DMS114 treated with DMSO at 0.1 percent for 48 hours (cell line): ENCODE measurements around the gene ASIC1.
A peak's percentile ranks its signal among the peaks of the same experiment; 100 is the strongest.

Experiments
- DNase-seq: peaks from one replicate; lab custom pipeline; 2025; ENCODE audit not compliant: unreplicated experiment; lab: John Stamatoyannopoulos, UW

ASIC1 gene

DNA sequence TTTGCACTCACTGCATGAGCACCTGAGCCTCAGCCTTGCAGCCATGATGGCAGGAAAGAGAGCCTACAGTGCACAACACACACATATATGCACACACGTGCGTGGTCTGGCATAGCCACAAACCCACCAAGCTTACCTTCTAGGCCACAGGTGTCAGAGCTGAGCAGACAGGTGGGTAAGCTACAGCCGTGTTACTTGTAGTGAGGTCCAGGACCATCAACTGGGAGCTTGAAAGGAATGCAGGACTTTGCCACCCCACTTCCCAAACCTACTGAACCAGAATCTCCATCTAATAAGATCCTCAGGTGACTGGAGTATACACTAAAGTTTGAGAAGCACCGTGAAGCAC is 2.7 kb downstream of the ASIC1 start:
- DNase-seq: no peak

DNA sequence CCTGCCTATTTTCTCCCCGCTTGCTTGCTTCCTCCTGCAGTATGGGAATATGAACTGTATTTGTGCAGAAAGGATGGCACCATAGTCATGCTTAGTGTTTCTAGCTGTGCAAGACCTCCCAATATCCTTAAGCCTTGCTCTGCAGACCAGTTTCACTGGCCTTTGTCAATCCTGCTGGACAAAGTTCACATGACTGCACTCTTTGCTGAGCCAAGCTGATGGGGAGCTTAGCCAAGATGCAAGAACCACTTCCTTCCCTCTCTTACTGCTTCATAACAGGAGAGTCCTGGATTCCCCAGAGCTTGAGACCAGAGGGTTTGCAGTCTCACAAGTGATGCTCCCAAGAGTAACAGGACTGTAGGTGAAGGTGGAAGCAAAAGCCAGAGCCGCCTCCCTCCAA is 3.8 kb downstream of the ASIC1 start:
- no peak for DNase-seq

DNA sequence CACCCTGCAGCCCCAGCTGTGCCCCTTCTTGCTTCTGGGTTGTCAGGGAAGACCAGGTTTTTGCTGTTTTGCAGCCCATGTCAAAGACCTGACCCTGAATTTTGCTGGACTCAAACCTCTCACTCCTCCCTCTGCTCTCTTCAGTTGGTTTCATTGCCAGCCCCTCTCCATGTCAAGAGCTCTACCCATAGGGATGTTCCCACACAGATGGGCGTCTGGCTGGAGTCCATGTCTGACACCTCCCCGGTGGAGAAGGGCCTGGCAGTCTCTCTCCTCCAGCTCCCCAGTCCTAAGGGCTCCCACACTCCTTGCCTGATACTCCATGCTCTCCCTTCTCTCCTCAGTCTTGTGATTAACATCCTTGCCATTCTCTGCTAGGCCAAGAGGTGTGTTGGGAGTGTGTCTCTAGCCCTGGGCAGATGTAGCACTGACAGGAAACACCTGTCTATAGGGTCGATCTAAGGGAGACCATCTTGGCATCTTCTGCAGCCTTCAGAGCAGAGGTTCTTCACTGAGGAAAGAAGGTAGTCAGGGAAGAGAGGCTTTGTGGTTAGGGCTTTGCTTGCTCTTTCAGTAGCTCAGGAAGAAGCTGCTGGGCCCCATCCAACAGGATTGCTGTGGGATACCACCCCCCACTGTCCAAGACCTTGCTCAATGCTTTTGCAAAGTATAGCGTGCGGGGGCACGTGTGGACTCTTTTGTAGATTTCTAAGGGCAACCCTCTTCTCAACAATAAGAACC is 4.7 kb downstream of the ASIC1 start:
- DNase-seq: no peak

DNA sequence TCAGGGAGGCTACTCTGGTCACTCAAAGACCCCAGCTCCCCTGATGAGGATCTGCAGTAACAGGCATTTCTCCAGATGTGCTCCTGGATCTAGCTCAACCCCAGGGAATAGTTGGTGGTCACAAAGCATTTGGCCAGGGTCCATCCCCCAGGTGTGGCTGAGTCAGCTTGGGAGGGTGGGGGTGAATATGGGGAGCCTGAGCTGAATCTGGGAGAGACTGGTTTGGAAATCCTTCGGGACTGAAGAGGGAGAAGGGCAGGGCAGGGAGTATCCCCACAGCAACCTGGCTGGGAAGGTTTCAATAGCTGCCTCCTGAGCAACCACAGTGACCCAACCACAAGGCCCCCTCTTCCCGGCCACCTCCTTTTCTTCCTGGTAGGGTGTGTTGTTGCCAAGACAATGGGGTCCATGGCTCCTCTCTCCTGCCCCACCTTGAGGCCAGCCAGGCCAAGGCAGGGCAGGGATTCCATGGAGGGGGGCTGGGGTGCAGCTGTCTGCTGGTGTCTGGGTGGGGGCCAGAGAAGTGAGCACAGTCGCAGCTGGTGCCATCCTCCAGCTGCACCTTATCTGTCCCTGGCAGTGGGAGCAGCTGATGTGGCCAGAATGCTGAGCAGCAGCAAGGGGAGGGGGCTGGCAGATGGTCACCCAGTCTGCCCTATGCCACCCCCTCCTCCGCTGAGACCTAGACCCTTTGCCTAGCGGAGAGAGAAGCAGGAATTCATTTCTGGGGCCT is 5.5 kb downstream of the ASIC1 start:
- DNase-seq: no peak

DNA sequence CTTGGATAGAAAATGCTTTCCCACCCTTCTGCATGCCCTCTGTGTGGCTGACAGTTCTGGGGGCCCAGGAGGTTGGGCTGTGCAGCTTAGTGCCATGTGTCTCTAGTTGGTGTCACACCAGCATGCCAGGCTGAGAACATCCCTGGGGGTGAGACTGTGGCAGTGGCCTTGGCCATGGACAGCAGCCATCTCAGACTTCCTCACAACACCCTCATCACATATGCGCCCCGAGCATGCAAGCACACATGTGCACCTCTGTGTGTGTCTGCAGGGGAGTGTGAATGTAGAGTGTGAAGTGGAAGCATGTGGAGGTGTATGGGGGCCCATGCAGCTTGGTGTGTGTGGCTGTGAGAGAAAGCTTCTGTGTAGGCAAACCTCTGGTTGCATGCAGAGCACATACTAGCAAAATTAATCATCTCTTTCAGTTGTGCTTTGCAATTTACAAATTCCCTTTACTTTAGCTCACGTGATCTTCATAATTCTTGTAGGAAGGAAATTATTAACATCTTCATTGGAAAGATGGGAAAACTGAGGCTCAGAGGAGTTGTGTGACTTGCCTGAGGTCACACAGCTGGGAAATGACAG is 8.4 kb downstream of the ASIC1 start:
- no peak for DNase-seq

DNA sequence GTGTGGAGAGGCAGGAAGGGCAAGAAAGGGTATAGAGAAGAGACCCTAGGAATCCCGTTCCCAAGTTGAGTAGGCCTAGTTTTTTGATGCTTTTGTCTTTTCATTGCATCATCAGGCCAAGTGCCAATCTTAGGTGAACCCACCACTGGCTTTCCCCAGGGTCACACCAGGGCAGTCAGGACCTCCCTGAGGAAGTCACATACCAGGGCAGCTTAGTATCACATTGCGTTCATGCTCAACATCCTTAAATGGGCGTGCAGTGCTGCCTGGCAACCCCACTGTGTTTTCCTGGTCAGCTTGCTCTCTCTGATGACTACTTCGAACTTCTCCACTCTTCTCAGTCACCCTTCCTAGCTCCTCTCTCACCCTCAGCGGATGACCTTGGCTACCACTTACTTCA is 9.0 kb downstream of the ASIC1 start:
- no peak for DNase-seq

DNA sequence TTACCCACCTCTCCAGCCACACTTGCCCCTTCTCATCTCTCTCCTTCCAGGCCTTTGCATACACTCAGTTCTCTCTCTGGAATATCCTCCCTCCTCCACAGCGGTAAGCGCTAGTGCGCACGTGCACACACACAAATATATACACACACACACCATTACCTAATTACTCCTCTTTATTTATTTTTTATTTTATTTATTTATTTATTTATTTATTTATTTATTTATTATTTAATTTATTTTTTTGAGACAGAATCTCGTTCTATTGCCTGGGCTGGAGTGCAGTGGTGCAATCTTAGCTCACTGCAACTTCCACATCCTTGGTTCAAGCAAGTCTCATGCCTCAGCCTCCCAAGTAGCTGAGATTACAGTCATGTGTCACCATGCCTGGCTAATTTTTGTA is 11.7 kb downstream of the ASIC1 start:
- no peak for DNase-seq

DNA sequence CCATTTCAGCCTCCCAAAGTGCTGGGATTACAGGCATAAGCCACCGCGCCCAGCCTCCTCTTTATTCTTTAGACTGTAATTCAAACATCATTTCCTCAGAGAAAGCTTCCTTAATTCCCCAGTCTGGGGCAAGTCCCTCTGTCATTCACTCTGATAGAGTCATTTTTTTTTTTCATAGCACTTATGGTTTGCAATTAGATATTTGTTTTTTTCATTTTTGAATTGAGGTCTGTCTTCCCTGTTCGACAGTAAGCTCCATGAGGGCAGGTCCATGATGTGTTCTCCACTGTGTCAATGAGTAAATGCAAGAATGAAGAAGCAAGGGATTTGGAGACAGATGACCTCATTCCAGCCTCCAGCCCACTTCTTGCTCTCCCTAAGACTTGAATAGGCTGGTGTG is 12.1 kb downstream of the ASIC1 start:
- no peak for DNase-seq

DNA sequence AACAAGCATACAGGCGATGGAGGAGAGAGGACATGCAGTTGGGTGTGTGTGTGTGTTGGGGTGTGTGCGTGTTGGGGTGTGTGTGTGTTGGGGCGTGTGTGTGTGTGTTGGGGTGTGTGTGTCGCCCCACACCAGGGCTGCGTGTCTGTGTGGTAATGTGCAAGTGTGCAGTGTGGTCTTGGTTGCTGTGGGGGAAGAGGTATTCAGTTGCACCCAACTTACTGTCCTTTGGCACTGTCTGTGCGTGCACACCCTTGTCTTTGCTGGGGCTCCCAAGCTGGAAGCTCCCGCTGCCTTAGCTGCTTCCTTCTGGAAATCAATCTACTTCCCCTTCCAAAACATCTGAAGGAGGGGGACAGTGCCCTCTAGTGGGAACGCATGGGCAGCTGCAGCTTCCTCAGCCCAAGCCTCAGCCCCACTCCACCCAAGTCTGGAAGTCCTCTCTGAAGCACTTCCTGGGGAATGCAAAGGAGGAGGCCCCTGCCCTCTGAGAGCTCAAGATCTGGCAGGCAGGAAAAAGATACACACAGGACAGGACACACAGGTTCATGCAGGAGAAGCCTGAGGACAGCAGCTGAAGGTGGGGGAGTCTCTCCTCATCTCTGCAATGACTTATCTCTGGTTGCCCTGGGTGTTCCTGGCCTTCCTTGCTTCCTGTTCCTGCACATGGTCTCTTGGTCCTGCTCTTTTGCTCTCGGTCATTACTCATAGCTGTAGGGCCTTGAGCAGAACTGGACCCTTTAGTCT is 13.1 kb downstream of the ASIC1 start:
- DNase-seq: peak; percentile 81

DNA sequence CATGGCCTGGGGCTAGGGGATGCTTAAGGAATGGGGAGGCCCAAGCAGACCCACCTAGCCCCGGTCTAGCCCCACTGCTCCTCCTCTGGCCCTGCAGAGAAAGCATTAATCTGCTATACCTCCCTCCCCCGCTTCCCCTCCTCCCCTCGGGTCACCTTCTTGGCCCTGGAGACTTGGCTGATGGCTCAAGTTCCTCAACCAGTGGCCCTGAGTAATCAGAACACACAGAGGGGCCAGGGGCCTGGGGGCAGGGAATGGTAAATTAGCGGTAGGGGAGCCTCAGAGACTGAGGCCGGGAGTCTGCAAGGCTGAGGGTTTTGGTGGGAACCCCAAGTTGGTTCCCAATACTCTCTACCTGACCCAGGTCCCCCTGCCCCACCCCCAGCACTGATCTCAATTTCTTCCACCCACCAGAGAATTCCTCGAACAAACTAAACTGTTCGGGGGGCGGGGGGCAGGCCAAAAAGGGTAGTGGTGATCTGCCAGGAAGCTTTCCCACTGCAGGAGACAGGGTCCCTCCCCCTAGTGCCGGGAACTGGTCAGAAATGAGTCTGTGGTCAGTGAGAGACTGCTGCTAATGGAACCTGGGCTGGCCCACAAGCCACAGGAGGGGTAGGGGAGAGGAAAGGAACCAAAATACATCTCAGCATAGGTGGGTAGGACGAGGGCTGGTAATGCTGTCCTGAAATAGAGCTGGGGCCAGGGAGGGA is 15.0 kb downstream of the ASIC1 start:
- DNase-seq: no peak

DNA sequence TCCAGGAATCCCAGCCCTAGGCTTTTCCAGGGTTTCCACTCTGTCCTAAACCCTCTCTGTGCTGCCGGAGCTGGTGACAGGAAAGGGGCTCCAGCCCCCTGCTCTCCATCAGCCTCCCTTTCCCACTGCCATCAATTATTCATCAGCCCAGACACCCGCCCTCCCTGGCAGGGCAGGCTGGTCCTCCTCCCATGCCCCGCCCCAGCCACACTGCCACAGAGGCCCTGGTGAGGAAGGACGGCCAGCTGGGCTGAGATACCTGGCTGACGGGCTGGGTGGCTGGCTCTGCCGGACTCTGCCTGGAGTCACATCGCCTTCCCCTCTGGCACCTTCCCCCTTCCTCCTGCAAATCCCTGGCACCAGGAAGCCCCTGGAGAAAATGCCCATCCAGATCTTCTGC is 15.8 kb downstream of the ASIC1 start:
- DNase-seq: no peak

DNA sequence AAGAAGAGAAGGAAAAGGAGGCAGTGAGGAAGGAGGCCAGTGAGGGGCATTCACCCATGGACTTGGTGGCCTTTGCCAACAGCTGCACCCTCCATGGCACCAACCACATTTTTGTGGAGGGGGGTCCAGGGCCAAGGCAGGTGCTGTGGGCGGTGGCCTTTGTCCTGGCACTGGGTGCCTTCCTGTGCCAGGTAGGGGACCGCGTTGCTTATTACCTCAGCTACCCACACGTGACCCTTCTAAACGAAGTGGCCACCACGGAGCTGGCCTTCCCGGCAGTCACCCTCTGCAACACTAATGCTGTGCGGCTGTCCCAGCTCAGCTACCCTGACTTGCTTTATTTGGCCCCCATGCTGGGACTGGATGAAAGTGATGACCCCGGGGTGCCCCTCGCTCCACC is 16.3 kb downstream of the ASIC1 start:
- no peak for DNase-seq

DNA sequence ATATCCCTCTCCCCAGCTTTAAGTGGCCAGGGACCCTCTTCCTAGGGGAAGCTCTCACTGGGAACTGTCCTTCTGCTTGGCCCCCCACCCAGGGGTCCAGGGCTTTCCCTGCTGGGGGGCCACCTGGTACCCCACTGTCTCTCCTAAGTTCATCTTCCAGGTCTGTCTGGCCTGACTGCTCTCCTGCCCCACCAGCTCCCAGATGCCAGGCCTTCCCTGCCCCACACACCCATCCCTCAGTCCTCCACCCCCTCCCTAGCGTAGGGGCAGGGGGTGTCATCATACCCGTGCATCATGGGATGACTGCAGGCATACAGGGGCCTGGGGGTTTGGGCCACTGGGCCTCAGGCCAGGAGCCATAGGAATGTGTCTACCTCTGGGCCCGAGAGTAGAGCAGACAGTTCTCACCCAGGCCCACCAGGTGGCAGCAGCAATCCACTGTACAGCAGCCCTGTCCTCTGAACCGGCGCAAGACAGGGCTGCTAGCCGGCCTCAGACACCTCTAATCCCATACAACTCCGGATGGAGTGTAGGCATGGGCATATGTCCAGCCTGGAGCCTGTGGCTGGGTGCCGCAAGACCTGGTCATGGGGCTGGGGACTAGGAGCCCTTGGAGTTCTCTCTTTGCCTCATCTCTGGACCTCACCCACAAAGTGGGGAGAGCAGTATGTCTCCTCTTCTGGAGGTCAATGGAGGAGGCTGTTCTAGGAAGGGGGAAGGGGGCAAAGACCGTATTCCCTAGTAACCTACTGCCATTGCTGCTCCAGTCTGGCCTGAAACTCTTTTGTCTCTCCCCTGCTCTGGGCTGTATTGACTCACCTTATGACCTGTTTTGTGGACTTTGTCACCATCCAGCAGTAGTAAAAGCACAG is 17.8 kb downstream of the ASIC1 start:
- peak; percentile 76 for DNase-seq

DNA sequence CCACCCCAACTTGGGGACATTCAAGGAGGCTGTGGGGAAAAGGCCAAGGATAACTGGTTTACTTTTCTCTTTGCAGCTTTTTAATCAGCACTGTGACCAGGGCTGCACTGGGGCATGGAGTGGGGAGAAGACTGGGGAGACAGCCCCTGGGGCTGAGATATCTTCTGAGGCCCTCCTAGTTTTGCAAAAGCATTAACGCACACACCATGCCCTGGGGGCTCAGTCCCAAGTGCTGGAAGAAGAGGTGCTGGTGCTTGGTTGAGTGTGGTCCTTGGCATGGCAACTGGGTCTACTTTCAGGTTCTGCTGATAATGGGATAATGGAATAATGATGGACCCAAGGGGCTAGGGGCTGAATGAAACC is 18.4 kb downstream of the ASIC1 start:
- no peak for DNase-seq

DNA sequence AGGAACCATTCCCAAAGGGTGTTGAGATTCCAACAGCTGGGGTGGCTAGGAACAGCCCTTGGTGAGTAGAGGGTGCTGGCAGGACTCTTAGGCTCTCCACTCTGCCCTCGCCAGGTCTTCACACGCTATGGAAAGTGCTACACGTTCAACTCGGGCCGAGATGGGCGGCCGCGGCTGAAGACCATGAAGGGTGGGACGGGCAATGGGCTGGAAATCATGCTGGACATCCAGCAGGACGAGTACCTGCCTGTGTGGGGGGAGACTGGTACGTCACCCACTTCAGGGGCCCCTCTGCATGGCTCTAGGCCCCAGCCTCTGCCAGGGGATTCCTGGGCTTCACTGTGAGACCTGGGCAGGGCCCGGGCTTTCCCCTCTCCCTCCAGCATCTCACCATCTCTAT is 19.7 kb downstream of the ASIC1 start:
- no peak for DNase-seq

DNA sequence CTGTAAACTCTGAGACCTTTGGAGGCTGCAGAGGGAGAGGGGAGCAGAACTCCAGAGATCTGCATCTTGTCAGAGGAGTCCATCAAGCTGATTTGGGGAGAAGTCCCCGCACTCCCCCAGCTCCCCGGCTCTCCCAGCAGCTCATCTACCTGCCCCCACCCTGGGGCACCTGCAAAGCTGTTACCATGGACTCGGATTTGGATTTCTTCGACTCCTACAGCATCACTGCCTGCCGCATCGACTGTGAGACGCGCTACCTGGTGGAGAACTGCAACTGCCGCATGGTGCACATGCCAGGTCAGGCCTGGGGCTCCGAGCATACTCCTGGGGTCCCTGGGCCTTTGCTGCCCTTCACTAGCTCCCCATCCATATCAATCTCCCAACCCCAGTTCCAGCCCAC is 20.9 kb downstream of the ASIC1 start:
- DNase-seq: no peak

DNA sequence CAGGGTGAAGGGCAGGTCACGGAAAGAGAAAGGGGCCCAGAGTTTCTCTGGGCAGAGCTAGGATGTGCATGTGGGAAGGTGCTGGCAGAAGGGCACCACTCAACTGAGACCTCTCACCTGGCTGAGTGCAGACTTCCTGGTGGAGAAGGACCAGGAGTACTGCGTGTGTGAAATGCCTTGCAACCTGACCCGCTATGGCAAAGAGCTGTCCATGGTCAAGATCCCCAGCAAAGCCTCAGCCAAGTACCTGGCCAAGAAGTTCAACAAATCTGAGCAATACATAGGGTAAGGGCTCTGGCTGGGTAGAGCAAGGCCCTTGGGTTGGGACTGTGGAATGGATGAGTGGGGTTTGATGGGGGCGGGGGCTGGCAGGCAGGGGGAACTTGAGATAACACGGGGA is 22.4 kb downstream of the ASIC1 start:
- DNase-seq: no peak

DNA sequence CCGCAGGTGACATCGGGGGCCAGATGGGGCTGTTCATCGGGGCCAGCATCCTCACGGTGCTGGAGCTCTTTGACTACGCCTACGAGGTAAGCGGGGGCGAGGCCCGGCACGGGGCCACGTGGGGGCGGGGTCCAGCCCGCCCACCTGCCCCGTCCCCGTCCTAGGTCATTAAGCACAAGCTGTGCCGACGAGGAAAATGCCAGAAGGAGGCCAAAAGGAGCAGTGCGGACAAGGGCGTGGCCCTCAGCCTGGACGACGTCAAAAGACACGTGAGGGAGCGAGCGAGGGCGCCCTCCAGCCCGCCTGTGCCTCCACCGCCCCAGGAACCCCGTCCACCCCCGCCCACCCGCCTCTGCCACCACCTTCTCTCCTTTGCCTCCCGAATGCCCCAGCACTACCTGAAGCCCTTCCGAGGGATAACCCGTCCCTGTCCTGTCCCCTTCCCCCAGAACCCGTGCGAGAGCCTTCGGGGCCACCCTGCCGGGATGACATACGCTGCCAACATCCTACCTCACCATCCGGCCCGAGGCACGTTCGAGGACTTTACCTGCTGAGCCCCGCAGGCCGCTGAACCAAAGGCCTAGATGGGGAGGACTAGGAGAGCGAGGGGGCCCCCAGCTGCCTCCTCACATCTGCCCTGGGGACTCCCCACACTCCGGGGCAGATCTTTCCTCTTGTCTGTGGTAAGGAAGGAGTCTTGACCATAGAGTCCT is 23.9 kb downstream of the ASIC1 start:
- DNase-seq: no peak

DNA sequence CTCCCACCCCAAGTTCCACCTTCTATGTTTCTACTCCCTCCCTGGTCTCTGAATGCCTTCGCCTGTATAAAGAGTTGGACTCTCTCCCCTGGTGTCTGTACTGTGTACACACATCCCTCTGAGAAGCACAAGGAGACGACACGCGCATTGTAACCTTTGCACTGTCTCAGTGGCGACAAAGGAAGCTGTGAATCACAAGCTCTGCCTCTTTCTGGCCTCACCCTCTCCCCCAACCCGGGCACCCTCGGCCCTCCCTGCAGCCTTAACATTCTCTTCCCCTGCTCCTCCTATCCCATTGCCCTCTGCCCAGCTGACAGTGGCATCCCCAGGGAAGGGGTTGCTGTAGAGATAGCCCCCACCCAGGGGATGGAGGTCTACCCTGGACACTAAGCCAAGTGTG is 25.2 kb downstream of the ASIC1 start:
- DNase-seq: no peak

DNA sequence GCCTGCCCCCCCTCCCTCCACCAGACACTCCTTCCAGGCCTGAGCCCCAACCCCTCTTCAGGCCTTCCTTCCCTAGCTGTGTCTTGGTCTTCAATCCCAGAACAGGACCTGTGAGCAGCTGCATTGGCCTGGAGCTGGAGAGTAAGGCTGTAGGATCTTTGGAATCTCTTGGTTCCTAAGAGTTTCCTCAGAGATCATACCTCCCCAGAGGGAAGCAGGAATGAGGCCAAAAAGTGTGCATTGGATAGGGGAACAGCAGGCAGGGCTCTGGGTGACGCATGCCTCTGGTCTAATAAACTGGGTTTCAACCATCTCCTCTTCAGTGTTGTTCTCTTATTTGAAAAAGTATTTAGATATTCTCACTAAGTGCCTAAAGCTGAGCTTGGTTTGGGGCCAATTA is 25.9 kb downstream of the ASIC1 start:
- no peak for DNase-seq
